ENCODE measurements around the gene KRT31. TPM values are rescaled to one million over a fixed set of nuclear protein-coding genes. Genes with fewer than 3 reads are reported as not detected.
"Not testable (repeated sequence)": the region's sequence is repeated elsewhere in the genome, so short reads cannot be mapped to it uniquely, and the experiment has no call there.

Gene KRT31
- polyA plus RNA-seq, 3 donors, result not detected

DNA sequence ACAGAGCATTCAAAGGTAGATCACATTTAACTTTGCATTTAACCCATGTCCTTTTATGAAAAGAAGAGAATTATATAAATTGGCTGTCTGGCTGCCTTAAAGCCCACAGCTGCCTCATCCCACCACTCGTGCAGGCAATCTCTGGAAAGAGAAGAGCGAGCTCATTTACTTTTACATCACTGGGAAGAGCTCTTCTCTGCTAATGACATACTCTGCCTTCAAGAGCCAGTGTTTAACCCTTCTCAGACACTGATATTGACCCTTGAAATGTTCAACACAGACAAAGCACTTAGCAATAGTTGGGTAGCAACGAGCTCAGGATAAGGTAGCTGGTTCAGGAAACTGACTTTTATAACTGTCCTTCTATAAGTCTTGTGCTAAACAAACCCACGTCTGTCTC is 36.6 kb upstream of the KRT31 start:
- Mint-ChIP-seq H3K27ac (no peak overlapping the region), H3K9me3 (no peaks in the 10 kb centered on the region), H3K4me1 (peaks cover 5% of the 10 kb centered on the region), H3K27me3 (ENCODE audit: low read depth in 3 of 3) (peaks cover 5 to 14% (median 9%) of the 10 kb centered on the region in 3 donors), H3K36me3 (no peaks in the 10 kb centered on the region), H3K4me3 (no peak overlapping the region)
- TF ChIP-seq, protein P1, sequence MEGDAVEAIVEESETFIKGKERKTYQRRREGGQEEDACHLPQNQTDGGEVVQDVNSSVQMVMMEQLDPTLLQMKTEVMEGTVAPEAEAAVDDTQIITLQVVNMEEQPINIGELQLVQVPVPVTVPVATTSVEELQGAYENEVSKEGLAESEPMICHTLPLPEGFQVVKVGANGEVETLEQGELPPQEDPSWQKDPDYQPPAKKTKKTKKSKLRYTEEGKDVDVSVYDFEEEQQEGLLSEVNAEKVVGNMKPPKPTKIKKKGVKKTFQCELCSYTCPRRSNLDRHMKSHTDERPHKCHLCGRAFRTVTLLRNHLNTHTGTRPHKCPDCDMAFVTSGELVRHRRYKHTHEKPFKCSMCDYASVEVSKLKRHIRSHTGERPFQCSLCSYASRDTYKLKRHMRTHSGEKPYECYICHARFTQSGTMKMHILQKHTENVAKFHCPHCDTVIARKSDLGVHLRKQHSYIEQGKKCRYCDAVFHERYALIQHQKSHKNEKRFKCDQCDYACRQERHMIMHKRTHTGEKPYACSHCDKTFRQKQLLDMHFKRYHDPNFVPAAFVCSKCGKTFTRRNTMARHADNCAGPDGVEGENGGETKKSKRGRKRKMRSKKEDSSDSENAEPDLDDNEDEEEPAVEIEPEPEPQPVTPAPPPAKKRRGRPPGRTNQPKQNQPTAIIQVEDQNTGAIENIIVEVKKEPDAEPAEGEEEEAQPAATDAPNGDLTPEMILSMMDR (IDR thresholded peaks at IDR 0.05), result no peak
- Histone ChIP-seq H3K9me3 (replicated peaks in 1 of 2; ENCODE audit: control insufficient read depth in 1 of 2, insufficient read depth in 1 of 2, low read length in 2 of 2) (no peaks in the 10 kb centered on the region), H3K4me1 (ENCODE audit: control insufficient read depth in 1 of 2, insufficient read depth in 2 of 2, low read length in 2 of 2) (no peaks in the 10 kb centered on the region), H3K79me2 (ENCODE audit: insufficient read depth, low read length) (no peaks in the 10 kb centered on the region), H4K20me1 (ENCODE audit: insufficient read depth, low read length) (no peaks in the 10 kb centered on the region), H3K4me3 (replicated peaks in 1 of 3; ENCODE audit: low read depth in 2 of 3, low read length in 3 of 3) (no peak overlapping the region), H2AFZ (ENCODE audit: insufficient read depth, low read depth, low read length, poor library complexity, severe bottlenecking) (no peak overlapping the region), H3K27me3 (ENCODE audit: control insufficient read depth in 2 of 2, insufficient read depth in 2 of 2, low read length in 2 of 2) (no peaks in the 10 kb centered on the region), H3K9ac (ENCODE audit: insufficient read depth, low read length, poor library complexity, severe bottlenecking) (no peak overlapping the region), H3K36me3 (replicated peaks in 1 of 2; ENCODE audit: control insufficient read depth in 1 of 2, insufficient read depth in 2 of 2, low read length in 2 of 2) (no peaks in the 10 kb centered on the region), H3K27ac (ENCODE audit: low read depth in 1 of 2, low read length in 2 of 2) (no peak overlapping the region), H3K4me2 (replicated peaks; ENCODE audit: extremely low read depth, low read length, poor library complexity, severe bottlenecking) (no peak overlapping the region)
- 92% methylated on average over 2 of the region's 4 CpGs for WGBS (ENCODE audit: insufficient coverage)
- intact Hi-C loops (cut with micrococcal nuclease), result no loop called here
- DNase-seq, result no peak

DNA sequence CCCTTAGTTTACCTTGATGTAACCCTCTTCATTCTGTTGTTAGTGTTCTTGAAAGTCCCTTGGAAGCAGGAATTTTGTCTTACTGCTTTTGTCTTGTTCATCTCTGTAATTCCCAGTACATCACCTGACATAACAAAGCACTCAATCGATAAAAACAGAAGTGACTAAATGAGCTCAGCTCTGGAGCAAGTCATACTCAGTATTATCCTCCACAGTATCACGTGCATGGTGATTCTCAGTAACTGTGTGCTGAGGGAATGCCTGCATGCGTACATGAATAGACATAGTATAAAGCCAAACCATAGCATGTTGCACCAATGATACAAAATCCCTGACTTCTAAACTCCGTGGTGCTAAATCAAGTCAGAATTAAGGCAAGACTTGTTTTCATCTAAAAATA is 36.2 kb upstream of the KRT31 start:
- Histone ChIP-seq H2AFZ (ENCODE audit: insufficient read depth, low read depth, low read length, poor library complexity, severe bottlenecking) (no peak overlapping the region), H3K4me3 (replicated peaks in 1 of 3; ENCODE audit: low read depth in 2 of 3, low read length in 3 of 3) (no peak overlapping the region), H3K36me3 (replicated peaks in 1 of 2; ENCODE audit: control insufficient read depth in 1 of 2, insufficient read depth in 2 of 2, low read length in 2 of 2) (no peaks in the 10 kb centered on the region), H3K9me3 (replicated peaks in 1 of 2; ENCODE audit: control insufficient read depth in 1 of 2, insufficient read depth in 1 of 2, low read length in 2 of 2) (no peaks in the 10 kb centered on the region), H4K20me1 (ENCODE audit: insufficient read depth, low read length) (no peaks in the 10 kb centered on the region), H3K79me2 (ENCODE audit: insufficient read depth, low read length) (no peaks in the 10 kb centered on the region), H3K4me1 (ENCODE audit: control insufficient read depth in 1 of 2, insufficient read depth in 2 of 2, low read length in 2 of 2) (no peaks in the 10 kb centered on the region), H3K27me3 (ENCODE audit: control insufficient read depth in 2 of 2, insufficient read depth in 2 of 2, low read length in 2 of 2) (no peaks in the 10 kb centered on the region), H3K27ac (ENCODE audit: low read depth in 1 of 2, low read length in 2 of 2) (no peak overlapping the region), H3K9ac (ENCODE audit: insufficient read depth, low read length, poor library complexity, severe bottlenecking) (no peak overlapping the region), H3K4me2 (replicated peaks; ENCODE audit: extremely low read depth, low read length, poor library complexity, severe bottlenecking) (no peak overlapping the region)
- no peaks in the 10 kb centered on the region for H3K36me3 Mint-ChIP-seq
- H3K4me1 Mint-ChIP-seq, result peaks cover 5% of the 10 kb centered on the region
- H3K27ac Mint-ChIP-seq, result no peak overlapping the region
- DNase-seq, result no peak
- peaks cover 5 to 12% (median 12%) of the 10 kb centered on the region in 3 donors for H3K27me3 Mint-ChIP-seq (ENCODE audit: low read depth in 3 of 3)
- H3K4me3 Mint-ChIP-seq, result no peak overlapping the region
- intact Hi-C loops (cut with micrococcal nuclease), result no loop called here
- TF ChIP-seq, protein P1 (IDR thresholded peaks at IDR 0.05), result no peak
- no CpG with 5 or more reads among the region's 4 CpGs for WGBS (ENCODE audit: insufficient coverage)
- H3K9me3 Mint-ChIP-seq, result no peaks in the 10 kb centered on the region

DNA sequence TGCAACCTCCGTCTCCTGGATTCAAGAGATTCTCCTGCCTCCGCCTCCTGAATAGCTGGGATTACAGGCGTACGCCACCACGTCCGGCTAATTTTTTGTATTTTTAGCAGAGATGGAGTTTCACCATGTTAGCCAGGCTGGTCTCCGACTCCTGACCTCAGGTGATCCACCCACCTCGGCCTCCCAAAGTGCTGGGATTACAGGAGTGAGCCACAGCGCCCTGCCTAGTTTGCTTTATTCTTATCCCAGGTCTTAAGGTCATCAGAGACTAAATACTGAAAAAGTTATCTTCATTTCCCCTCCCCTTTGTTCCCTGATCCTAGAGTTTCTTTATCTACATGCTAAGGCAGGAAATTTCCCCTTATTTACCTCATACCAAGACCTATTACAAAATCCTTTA is 33.0 kb upstream of the KRT31 start:
- DNase-seq; H3K27me3 ChIP-seq (ENCODE audit: control insufficient read depth in 2 of 2, insufficient read depth in 2 of 2, low read length in 2 of 2); H3K79me2 ChIP-seq (ENCODE audit: insufficient read depth, low read length); H3K4me3 ChIP-seq (replicated peaks in 1 of 3; ENCODE audit: low read depth in 2 of 3, low read length in 3 of 3); H3K4me3 Mint-ChIP-seq; H4K20me1 ChIP-seq (ENCODE audit: insufficient read depth, low read length); H3K36me3 Mint-ChIP-seq; intact Hi-C loops (cut with micrococcal nuclease); H3K9ac ChIP-seq (ENCODE audit: insufficient read depth, low read length, poor library complexity, severe bottlenecking); H3K9me3 Mint-ChIP-seq; H3K4me1 ChIP-seq (ENCODE audit: control insufficient read depth in 1 of 2, insufficient read depth in 2 of 2, low read length in 2 of 2); H3K27ac ChIP-seq (ENCODE audit: low read depth in 1 of 2, low read length in 2 of 2); H3K4me1 Mint-ChIP-seq; H3K36me3 ChIP-seq (replicated peaks in 1 of 2; ENCODE audit: control insufficient read depth in 1 of 2, insufficient read depth in 2 of 2, low read length in 2 of 2); H3K4me2 ChIP-seq (replicated peaks; ENCODE audit: extremely low read depth, low read length, poor library complexity, severe bottlenecking); H3K27ac Mint-ChIP-seq; H3K9me3 ChIP-seq (replicated peaks in 1 of 2; ENCODE audit: control insufficient read depth in 1 of 2, insufficient read depth in 1 of 2, low read length in 2 of 2); H2AFZ ChIP-seq (ENCODE audit: insufficient read depth, low read depth, low read length, poor library complexity, severe bottlenecking): not testable (repeated sequence)
- 95% methylated on average over 3 of the region's 9 CpGs for WGBS (ENCODE audit: insufficient coverage)
- H3K27me3 Mint-ChIP-seq (ENCODE audit: low read depth in 3 of 3), result peaks cover 4 to 12% (median 6%) of the 10 kb centered on the region in 3 donors
